Adrenal gland (tissue), 5 donors: ENCODE results near the gene ZBTB7C.

Source experiments
- POLR2A ChIP-seq, 2 donors: fragments of 450-650 bp; IDR thresholded peaks; one replicate each; pipeline ENCODE4 v1.6.1; 2017; ENCODE audit warnings: antibody characterized with exemption in 2 of 2, mild to moderate bottlenecking in 2 of 2, moderate library complexity in 1 of 2
- TF ChIP-seq, protein P1 (sequence below), 6 experiments: fragments of 450-650 bp in 4 of 6; fragments of 200-600 bp in 2 of 6; sonication (generic) in 1 of 6; IDR thresholded peaks; 1 replicate in 5 of 6; 2 replicates in 1 of 6; pipeline versions ENCODE4 v1.5.1 to v1.8.0; 2016 to 2021; ENCODE audit warnings: antibody characterized with exemption in 6 of 6, mild to moderate bottlenecking in 2 of 6, moderate library complexity in 1 of 6
- donor health status: DM: no; HTN: no; CAD: no.

DNA sequence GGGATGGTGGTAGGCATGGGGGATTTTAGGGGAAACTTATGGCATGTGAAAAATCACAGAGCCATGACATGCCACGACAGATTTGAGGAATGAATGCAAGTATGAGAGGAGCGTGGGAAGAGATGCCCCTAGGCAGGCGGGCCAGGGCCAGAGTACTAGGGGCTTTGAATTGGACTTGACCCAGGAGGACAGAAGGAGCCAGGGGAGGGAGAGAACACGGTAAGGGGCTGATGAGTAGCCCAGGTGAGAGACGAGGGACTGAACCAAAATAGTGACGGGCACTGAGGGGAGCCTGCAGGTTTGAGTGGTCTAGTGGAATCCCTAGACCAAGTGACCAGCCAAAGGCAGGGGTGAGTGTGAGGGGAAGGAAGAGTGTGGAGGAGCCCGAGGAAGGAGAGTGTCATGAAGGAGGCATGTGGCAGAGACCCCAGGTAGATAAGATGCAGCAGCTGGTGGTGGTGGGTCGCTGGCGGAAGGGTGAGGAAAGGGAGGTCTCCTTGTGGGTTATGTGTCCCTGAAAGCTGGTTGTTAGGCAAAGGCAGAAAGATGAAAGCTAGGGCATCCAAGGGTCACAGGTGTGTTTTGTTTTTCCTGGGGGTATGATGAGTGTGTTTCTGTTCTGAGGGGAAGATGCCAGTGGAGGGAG is 48.7 kb downstream of the ZBTB7C start:
- TF ChIP-seq, protein P1, sequence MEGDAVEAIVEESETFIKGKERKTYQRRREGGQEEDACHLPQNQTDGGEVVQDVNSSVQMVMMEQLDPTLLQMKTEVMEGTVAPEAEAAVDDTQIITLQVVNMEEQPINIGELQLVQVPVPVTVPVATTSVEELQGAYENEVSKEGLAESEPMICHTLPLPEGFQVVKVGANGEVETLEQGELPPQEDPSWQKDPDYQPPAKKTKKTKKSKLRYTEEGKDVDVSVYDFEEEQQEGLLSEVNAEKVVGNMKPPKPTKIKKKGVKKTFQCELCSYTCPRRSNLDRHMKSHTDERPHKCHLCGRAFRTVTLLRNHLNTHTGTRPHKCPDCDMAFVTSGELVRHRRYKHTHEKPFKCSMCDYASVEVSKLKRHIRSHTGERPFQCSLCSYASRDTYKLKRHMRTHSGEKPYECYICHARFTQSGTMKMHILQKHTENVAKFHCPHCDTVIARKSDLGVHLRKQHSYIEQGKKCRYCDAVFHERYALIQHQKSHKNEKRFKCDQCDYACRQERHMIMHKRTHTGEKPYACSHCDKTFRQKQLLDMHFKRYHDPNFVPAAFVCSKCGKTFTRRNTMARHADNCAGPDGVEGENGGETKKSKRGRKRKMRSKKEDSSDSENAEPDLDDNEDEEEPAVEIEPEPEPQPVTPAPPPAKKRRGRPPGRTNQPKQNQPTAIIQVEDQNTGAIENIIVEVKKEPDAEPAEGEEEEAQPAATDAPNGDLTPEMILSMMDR (IDR thresholded peaks at IDR 0.05) = no peak
- no peak for TF ChIP-seq POLR2A (IDR thresholded peaks at IDR 0.05)
